Measurements from ENCODE around the gene ANKK1.

DNA sequence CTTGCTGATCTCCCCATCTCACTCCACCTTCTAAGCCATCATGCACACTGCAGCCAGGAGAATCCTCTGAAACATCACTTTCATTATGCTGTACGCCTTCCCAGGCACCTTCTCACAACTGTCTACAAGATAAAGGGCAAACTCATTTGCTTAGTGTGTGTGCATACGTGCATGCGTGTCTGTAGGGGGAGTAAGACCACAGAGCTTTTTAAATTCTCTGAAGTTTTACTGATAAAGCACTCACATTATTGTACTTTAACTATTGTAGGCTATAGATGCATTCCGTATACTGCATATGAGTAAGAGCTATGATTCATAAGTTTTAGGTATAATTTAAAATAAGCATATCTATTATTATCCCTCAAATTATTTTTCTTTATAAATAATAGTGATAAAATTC, 15.3 kb upstream of the ANKK1 start:
- TF ChIP-seq, protein P1, sequence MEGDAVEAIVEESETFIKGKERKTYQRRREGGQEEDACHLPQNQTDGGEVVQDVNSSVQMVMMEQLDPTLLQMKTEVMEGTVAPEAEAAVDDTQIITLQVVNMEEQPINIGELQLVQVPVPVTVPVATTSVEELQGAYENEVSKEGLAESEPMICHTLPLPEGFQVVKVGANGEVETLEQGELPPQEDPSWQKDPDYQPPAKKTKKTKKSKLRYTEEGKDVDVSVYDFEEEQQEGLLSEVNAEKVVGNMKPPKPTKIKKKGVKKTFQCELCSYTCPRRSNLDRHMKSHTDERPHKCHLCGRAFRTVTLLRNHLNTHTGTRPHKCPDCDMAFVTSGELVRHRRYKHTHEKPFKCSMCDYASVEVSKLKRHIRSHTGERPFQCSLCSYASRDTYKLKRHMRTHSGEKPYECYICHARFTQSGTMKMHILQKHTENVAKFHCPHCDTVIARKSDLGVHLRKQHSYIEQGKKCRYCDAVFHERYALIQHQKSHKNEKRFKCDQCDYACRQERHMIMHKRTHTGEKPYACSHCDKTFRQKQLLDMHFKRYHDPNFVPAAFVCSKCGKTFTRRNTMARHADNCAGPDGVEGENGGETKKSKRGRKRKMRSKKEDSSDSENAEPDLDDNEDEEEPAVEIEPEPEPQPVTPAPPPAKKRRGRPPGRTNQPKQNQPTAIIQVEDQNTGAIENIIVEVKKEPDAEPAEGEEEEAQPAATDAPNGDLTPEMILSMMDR (conservative IDR thresholded peaks at IDR 0.05 in 1 of 2, IDR thresholded peaks at IDR 0.05 in 1 of 2; ENCODE audit: extremely low read depth in 1 of 2, insufficient read depth in 1 of 2, low read depth in 1 of 2, low read length in 2 of 2) = no peak
- no peak for TF ChIP-seq EZH2 (IDR thresholded peaks at IDR 0.05; ENCODE audit: borderline replicate concordance, low read length)

Measured in mammary epithelial cell (primary cell).